Mesenteric fat pad (tissue), 1 donor: ENCODE data around the gene CYP26A1. TPM values are rescaled to one million over a fixed set of nuclear protein-coding genes. Genes with fewer than 3 reads are reported as not detected.

ENCODE experiments used
- DNase-seq: peaks from one replicate; pipeline ENCODE4 v3.0.0-alpha.2; 2020; ENCODE audit warnings: low spot score
- total RNA-seq: library from RNA; stranded (reverse); fragmentation: NEBNext Ultra II Directional; extraction: Animal tissue kit (Norgen Biotek cat#: 25700); gene quantifications from one replicate; pipeline ENCODE4 v1.2.1, GENCODE V29; 2021
- donor health status: DM: yes; HTN: yes; CAD: no.

Gene CYP26A1
- total RNA-seq, 1 donor from 2014 or later: not detected

- DNase-seq: no peak
Observed at GRCh38 chr10:93115661-93116383, 42.1 kb downstream of the CYP26A1 start.

GRCh38 chr10:93121311-93121710 lies 47.6 kb downstream of the CYP26A1 start:
- no peak for DNase-seq

- DNase-seq: no peak
Observed at GRCh38 chr10:93123766-93124165, 50.1 kb downstream of the CYP26A1 start.

- DNase-seq: no peak
Observed at GRCh38 chr10:93124580-93125318, 51.1 kb downstream of the CYP26A1 start.

GRCh38 chr10:93125966-93126365 lies 52.3 kb downstream of the CYP26A1 start:
- DNase-seq: no peak

- no peak for DNase-seq
Observed at GRCh38 chr10:93126483-93127052, 52.9 kb downstream of the CYP26A1 start.

Other genes with a start within 250 kb of the CYP26A1 start
- 12.3 TPM for gene EXOC6, start 225.4 kb upstream of the CYP26A1 start, total RNA-seq
- 0.22 TPM for gene CYP26C1, start 13.1 kb upstream of the CYP26A1 start, total RNA-seq